H1 (cell line): ENCODE measurements around the gene MMP3. TPM values are rescaled to one million over a fixed set of nuclear protein-coding genes. Genes with fewer than 3 reads are reported as not detected.

Source experiments
- CTCF ChIA-PET: fragments of 300-600 bp; sonication (Branson Sonifier 250); formaldehyde crosslinking; loops from one replicate; lab custom pipeline; 2021; ENCODE audit not compliant: partially characterized antibody; lab: Charles Lee
- POLR2A ChIA-PET: fragments of 300-600 bp; sonication (Branson Sonifier 250); formaldehyde crosslinking; loops from one replicate; lab custom pipeline; 2021; ENCODE audit warnings: inconsistent platforms; ENCODE audit not compliant: partially characterized antibody; lab: Charles Lee
- DNase-seq, 2 experiments: peaks; one replicate each; pipeline versions ENCODE4 v3.0.0 to v3.0.0-alpha.2; 2010 to 2022; ENCODE audit warnings: low spot score in 2 of 2, low read depth in 1 of 2, mixed read lengths in 1 of 2
- FAIRE-seq: peaks from 2 replicates; lab custom pipeline; 2011; peaks lifted over from hg19 to GRCh38; lab: Jason Lieb, UNC
- H2AFZ ChIP-seq: 2 replicates; pipeline ENCODE4 v1.8.1; 2012; ENCODE audit warnings: low read length, inconsistent platforms
- H2AK5ac ChIP-seq: 2 replicates; pipeline ENCODE4 v1.6.1; 2013; ENCODE audit warnings: low read depth, low read length
- H2BK120ac ChIP-seq: replicated peaks from 2 replicates; pipeline ENCODE3; 2013; ENCODE audit warnings: low read depth, low read length, inconsistent platforms
- H2BK12ac ChIP-seq: 2 replicates; pipeline ENCODE4 v1.6.1; 2013; ENCODE audit warnings: low read depth, low read length
- H2BK15ac ChIP-seq: 2 replicates; pipeline ENCODE4 v1.6.1; 2013; ENCODE audit warnings: low read length
- H2BK20ac ChIP-seq: 2 replicates; pipeline ENCODE4 v1.6.1; 2013; ENCODE audit warnings: low read length
- H2BK5ac ChIP-seq: 2 replicates; pipeline ENCODE4 v1.6.1; 2013; ENCODE audit warnings: low read depth, low read length
- H3K14ac ChIP-seq: 2 replicates; pipeline ENCODE4 v1.6.1; 2013; ENCODE audit warnings: inconsistent platforms; ENCODE audit not compliant: insufficient read length
- H3K18ac ChIP-seq: 2 replicates; pipeline ENCODE4 v1.6.1; 2013; ENCODE audit warnings: low read length; ENCODE audit errors: extremely low read depth
- H3K23ac ChIP-seq: 2 replicates; pipeline ENCODE4 v1.6.1; 2013; ENCODE audit warnings: inconsistent platforms; ENCODE audit not compliant: insufficient read length
- H3K23me2 ChIP-seq: 2 replicates; pipeline ENCODE4 v1.6.1; 2013; ENCODE audit warnings: low read depth, low read length
- H3K27ac ChIP-seq: 2 replicates; pipeline ENCODE4 v1.6.1; 2011; ENCODE audit warnings: low read depth, low read length, inconsistent platforms
- H3K27me3 ChIP-seq, 4 experiments: replicated peaks in 1 of 4; 1 replicate in 1 of 4; 2 replicates in 3 of 4; pipeline versions ENCODE4 v1.6.1 to v1.8.1; 2011 to 2013; ENCODE audit warnings: low read length in 3 of 4, mild to moderate bottlenecking in 3 of 4, inconsistent platforms in 2 of 4, mixed read lengths in 2 of 4, moderate library complexity in 1 of 4; ENCODE audit not compliant: control insufficient read depth in 3 of 4, insufficient read depth in 3 of 4; ENCODE audit errors: extremely low read depth in 1 of 4
- H3K36me3 ChIP-seq, 4 experiments: 2 replicates each; pipeline versions ENCODE4 v1.6.1 to v1.8.1; 2011 to 2013; ENCODE audit warnings: mild to moderate bottlenecking in 4 of 4, low read length in 3 of 4, moderate library complexity in 2 of 4, control low read depth in 1 of 4, inconsistent platforms in 1 of 4; ENCODE audit not compliant: insufficient read depth in 4 of 4, control insufficient read depth in 2 of 4
- H3K4ac ChIP-seq: replicated peaks from 2 replicates; pipeline ENCODE3; 2013; ENCODE audit warnings: low read length, low read depth, mixed read lengths, inconsistent platforms; ENCODE audit not compliant: insufficient read length
- H3K4me1 ChIP-seq, 4 experiments: replicated peaks in 1 of 4; 1 replicate in 1 of 4; 2 replicates in 3 of 4; pipeline versions ENCODE4 v1.6.1 to v1.8.1; 2011 to 2013; ENCODE audit warnings: low read length in 3 of 4, inconsistent platforms in 2 of 4, mixed read lengths in 1 of 4; ENCODE audit not compliant: insufficient read depth in 4 of 4, control insufficient read depth in 3 of 4
- H3K4me2 ChIP-seq, 2 experiments: 2 replicates each; pipeline versions ENCODE4 v1.6.1 to v1.8.1; 2011 to 2013; ENCODE audit warnings: low read depth in 2 of 2, low read length in 2 of 2, control low read depth in 1 of 2, inconsistent platforms in 1 of 2, mild to moderate bottlenecking in 1 of 2; ENCODE audit not compliant: insufficient read depth in 1 of 2
- H3K4me3 ChIP-seq, 4 experiments: fragments of 200-600, 300-600 bp in 1 of 4; sonication (generic), shearing (Covaris generic), sonication (Bioruptor Twin) in 1 of 4; 2 replicates each; pipeline versions ENCODE4 v1.5.1 to v1.8.1; 2011 to 2016; ENCODE audit warnings: low read length in 4 of 4, low read depth in 3 of 4, control low read depth in 2 of 4, inconsistent platforms in 2 of 4, mild to moderate bottlenecking in 2 of 4, mixed read lengths in 1 of 4, moderate library complexity in 1 of 4; ENCODE audit not compliant: insufficient read depth in 2 of 4; ENCODE audit errors: extremely low read depth in 1 of 4
- H3K56ac ChIP-seq: replicated peaks from 2 replicates; pipeline ENCODE3; 2013; ENCODE audit warnings: low read depth, mild to moderate bottlenecking, mixed read lengths, low read length, inconsistent platforms; ENCODE audit not compliant: insufficient read length
- H3K79me1 ChIP-seq: 2 replicates; pipeline ENCODE4 v1.6.1; 2013; ENCODE audit warnings: low read depth, low read length, control low read depth
- H3K79me2 ChIP-seq, 2 experiments: 2 replicates each; pipeline versions ENCODE4 v1.6.1 to v1.8.1; 2012 to 2013; ENCODE audit warnings: low read length in 2 of 2, mild to moderate bottlenecking in 2 of 2, inconsistent platforms in 1 of 2; ENCODE audit not compliant: insufficient read depth in 2 of 2, control insufficient read depth in 1 of 2
- H3K9ac ChIP-seq, 4 experiments: replicated peaks in 1 of 4; 1 replicate in 1 of 4; 2 replicates in 3 of 4; pipeline versions ENCODE4 v1.6.1 to v1.8.1; 2011 to 2013; ENCODE audit warnings: low read depth in 3 of 4, low read length in 3 of 4, control low read depth in 2 of 4, mild to moderate bottlenecking in 2 of 4, moderate library complexity in 2 of 4, inconsistent platforms in 1 of 4; ENCODE audit errors: extremely low read depth in 1 of 4
- H3K9me3 ChIP-seq, 2 experiments: 2 replicates each; pipeline versions ENCODE4 v1.6.1 to v1.8.1; 2012 to 2013; ENCODE audit warnings: mild to moderate bottlenecking in 2 of 2, moderate library complexity in 2 of 2, control low read depth in 1 of 2, inconsistent platforms in 1 of 2, low read depth in 1 of 2, low read length in 1 of 2, mixed read lengths in 1 of 2; ENCODE audit not compliant: insufficient read depth in 2 of 2
- H4K20me1 ChIP-seq, 2 experiments: replicated peaks in 1 of 2; 2 replicates each; pipeline versions ENCODE3 to v1.8.1; 2011 to 2013; ENCODE audit warnings: inconsistent platforms in 2 of 2, low read length in 2 of 2, mild to moderate bottlenecking in 1 of 2; ENCODE audit not compliant: insufficient read depth in 2 of 2, control insufficient read depth in 1 of 2
- H4K5ac ChIP-seq: 2 replicates; pipeline ENCODE4 v1.6.1; 2013; ENCODE audit warnings: low read length, low read depth, mixed read lengths, inconsistent platforms; ENCODE audit not compliant: insufficient read length
- H4K8ac ChIP-seq: 2 replicates; pipeline ENCODE4 v1.8.0; 2013; ENCODE audit warnings: mild to moderate bottlenecking, moderate library complexity, low read length, inconsistent platforms; ENCODE audit not compliant: insufficient read depth; ENCODE audit errors: extremely low read depth
- H4K91ac ChIP-seq: replicated peaks from 2 replicates; pipeline ENCODE3; 2013; ENCODE audit warnings: low read length, mixed read lengths, inconsistent platforms; ENCODE audit not compliant: insufficient read length
- BCL11A ChIP-seq, 2 experiments: IDR thresholded peaks; one replicate each; pipeline ENCODE4 v1.6.1; 2011; ENCODE audit warnings: low read depth in 2 of 2, low read length in 2 of 2, mild to moderate bottlenecking in 2 of 2
- SP2 ChIP-seq: IDR thresholded peaks from 2 replicates; pipeline ENCODE4 v1.6.1; 2012; ENCODE audit warnings: mild to moderate bottlenecking, low read length, inconsistent platforms
- WGBS, 2 experiments: shearing (Covaris generic) in 1 of 2; methylation state at CpG; one replicate each; pipeline versions ENCODE4 v1.1.6 to v1.1.7; 2013 to 2015; ENCODE audit warnings: low lambda C conversion rate in 2 of 2, mixed read lengths in 2 of 2, inconsistent platforms in 1 of 2, low coverage in 1 of 2, missing lambda C conversion rate in 1 of 2; ENCODE audit not compliant: insufficient replicate concordance in 2 of 2, insufficient coverage in 1 of 2, insufficient read length in 1 of 2; ENCODE audit errors: extremely low coverage in 1 of 2, missing lambda C conversion rate in 1 of 2; 5-methylcytosine and 5-hydroxymethylcytosine counted together
- polyA plus RNA-seq, 7 experiments: library from polyadenylated mRNA; depleted of rRNA in 3 of 7; stranded (reverse) in 5 of 7; unstranded in 2 of 7; fragments of >200 nt in 5 of 7; fragments of 200-250 nt in 2 of 7; gene quantifications; 1 replicate in 5 of 7; 2 replicates in 1 of 7; 4 replicates in 1 of 7; pipeline versions ENCODE4 v1.2.1 to v1.2.3, GENCODE V29; 2011 to 2013; ENCODE audit warnings: missing spikeins in 2 of 7, mixed read lengths in 2 of 7
- total RNA-seq: library from RNA; stranded (reverse); fragmentation: NEBNext Ultra II Directional; extraction: Animal tissue kit (Norgen Biotek cat#: 25700); gene quantifications from 2 replicates; pipeline ENCODE4 v1.2.1, GENCODE V29; 2021

MMP3 gene
- total and polyA plus RNA-seq, 2 of the 8 experiments (the other 6 are each of a cell fraction or from before 2014, with no cell fraction given) = not detected

DNA sequence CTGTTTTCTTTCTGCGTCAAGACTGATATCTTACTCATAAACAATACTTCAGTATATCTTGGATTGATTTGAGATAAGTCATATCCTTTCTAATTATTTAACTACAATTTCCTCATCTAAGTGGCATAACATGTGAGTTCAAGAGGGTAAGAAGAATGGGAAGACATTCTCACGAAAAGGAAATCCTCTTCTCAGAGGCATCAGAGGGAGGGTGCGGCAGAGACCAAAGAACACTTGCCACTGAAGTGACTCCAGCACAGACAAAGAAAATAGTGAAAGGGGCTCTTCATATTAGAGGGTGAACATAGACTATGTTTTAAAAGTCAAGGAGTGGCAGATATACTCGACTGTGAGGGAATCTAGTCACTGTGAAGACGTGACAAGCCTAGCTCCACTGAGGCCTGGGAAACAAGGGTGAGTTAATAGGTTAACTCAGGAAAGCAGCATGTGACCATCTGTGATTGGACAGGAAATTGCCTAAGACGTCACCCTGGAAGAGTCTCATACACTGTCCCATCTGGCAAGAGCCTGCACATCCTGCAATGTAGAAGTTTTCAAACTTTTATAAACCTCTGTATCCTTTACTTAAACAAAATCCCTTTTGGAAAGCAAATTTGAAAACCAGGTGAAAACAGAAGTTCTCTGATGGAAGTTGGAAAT, 43.6 kb downstream of the MMP3 start:
- H3K27me3 ChIP-seq = peaks cover 0 to 1% (median 0%) of the 10 kb centered on the region in 4 experiments; a peak in 1 of 7 replicates
- no peak for TF ChIP-seq BCL11A (IDR thresholded peaks at IDR 0.05; ENCODE audit: low read depth in 2 of 2, low read length in 2 of 2)
- TF ChIP-seq SP2 = no peak

More for the DNA sequence above, 43.6 kb downstream of the MMP3 start:
- ChIA-PET POLR2A (no interaction called here), CTCF (interaction anchor here (1.0 to 1.8 kb wide), 2 partner anchors 19 to 141 kb away, joined by 3 to 4 read pairs; no protein-coding TSS in a partner anchor)
- no peaks in the 10 kb centered on the region for H3K79me1 ChIP-seq
- no peak overlapping the region for H3K9ac ChIP-seq
- no peak overlapping the region for H3K27ac ChIP-seq
- H2AFZ ChIP-seq = no peak overlapping the region
- WGBS, 2 experiments = 89% methylated on average over 6 of the region's 6 CpGs; no CpG with 5 or more reads in 1 of the 2 experiments
- no peaks in the 10 kb centered on the region for H4K20me1 ChIP-seq
- no peak overlapping the region for H2BK20ac ChIP-seq
- FAIRE-seq (no peak), DNase-seq (no peak)
- no peaks in the 10 kb centered on the region for H3K23me2 ChIP-seq
- no peak overlapping the region for H2AK5ac ChIP-seq
- no peak overlapping the region for H2BK5ac ChIP-seq
- H3K4me3 ChIP-seq = no peak overlapping the region
- H4K91ac ChIP-seq = no peak overlapping the region
- H3K4me1 ChIP-seq = no peaks in the 10 kb centered on the region
- no peak overlapping the region for H3K14ac ChIP-seq
- no peak overlapping the region for H2BK120ac ChIP-seq
- H3K4me2 ChIP-seq = no peak overlapping the region
- H4K5ac ChIP-seq = no peak overlapping the region
- H2BK12ac ChIP-seq = no peak overlapping the region
- H3K56ac ChIP-seq = no peak overlapping the region
- H3K36me3 ChIP-seq = no peaks in the 10 kb centered on the region
- H2BK15ac ChIP-seq = no peak overlapping the region
- H3K23ac ChIP-seq = no peak overlapping the region
- no peak overlapping the region for H3K4ac ChIP-seq
- H3K79me2 ChIP-seq = no peaks in the 10 kb centered on the region
- H3K18ac ChIP-seq = no peak overlapping the region
- H4K8ac ChIP-seq = no peak overlapping the region
- no peaks in the 10 kb centered on the region for H3K9me3 ChIP-seq
